Suppressor macrophage treated with lipopolysaccharide for 4 hours (primary cell): ENCODE measurements around the gene PDCD4.

Experiments used
- DNase-seq: peaks from one replicate; pipeline ENCODE4 v3.0.0-alpha.2; 2020

The PDCD4 gene

GRCh38 chr10:110861930-110862649, 9.6 kb upstream of the PDCD4 start:
- peak; percentile 91 for DNase-seq

GRCh38 chr10:110862961-110863360, 8.8 kb upstream of the PDCD4 start:
- DNase-seq = no peak

- DNase-seq = no peak
Observed at GRCh38 chr10:110863361-110863760, 8.4 kb upstream of the PDCD4 start.

GRCh38 chr10:110863956-110864355, 7.8 kb upstream of the PDCD4 start:
- DNase-seq = no peak

- peak; percentile 90 for DNase-seq
Observed at GRCh38 chr10:110864662-110865140, 7.0 kb upstream of the PDCD4 start.

GRCh38 chr10:110865186-110865808, 6.4 kb upstream of the PDCD4 start:
- peak; percentile 59 for DNase-seq

GRCh38 chr10:110865809-110866482, 5.8 kb upstream of the PDCD4 start:
- peak; percentile 47 for DNase-seq

GRCh38 chr10:110867011-110867806, 4.5 kb upstream of the PDCD4 start:
- peak; percentile 62 for DNase-seq

GRCh38 chr10:110867807-110868465, 3.8 kb upstream of the PDCD4 start:
- DNase-seq = no peak

GRCh38 chr10:110868981-110869380, 2.7 kb upstream of the PDCD4 start:
- DNase-seq = no peak

- no peak for DNase-seq
Observed at GRCh38 chr10:110870823-110871297, 868 bp upstream of the PDCD4 start.

GRCh38 chr10:110872145-110872983, 636 bp downstream of the PDCD4 start:
- peak; percentile 88 for DNase-seq

- no peak for DNase-seq
Observed at GRCh38 chr10:110872984-110873923, 1.5 kb downstream of the PDCD4 start.

GRCh38 chr10:110873951-110874350, 2.2 kb downstream of the PDCD4 start:
- DNase-seq = no peak

GRCh38 chr10:110876000-110876399, 4.3 kb downstream of the PDCD4 start:
- no peak for DNase-seq

- no peak for DNase-seq
Observed at GRCh38 chr10:110876788-110877187, 5.1 kb downstream of the PDCD4 start.

- DNase-seq = no peak
Observed at GRCh38 chr10:110880012-110880411, 8.3 kb downstream of the PDCD4 start.

GRCh38 chr10:110881247-110881646, 9.5 kb downstream of the PDCD4 start:
- no peak for DNase-seq

- DNase-seq = no peak
Observed at GRCh38 chr10:110881905-110882304, 10.2 kb downstream of the PDCD4 start.

- no peak for DNase-seq
Observed at GRCh38 chr10:110883924-110884323, 12.2 kb downstream of the PDCD4 start.
